GM03348 (cell line): ENCODE measurements around the gene CYP4F22.
"Not testable (repeated sequence)": the region's sequence is repeated elsewhere in the genome, so short reads cannot be mapped to it uniquely, and the experiment has no call there.

Experiments
- DNase-seq: peaks from one replicate; pipeline ENCODE4 v3.0.0; 2012; ENCODE audit warnings: low spot score

CYP4F22 gene

DNA sequence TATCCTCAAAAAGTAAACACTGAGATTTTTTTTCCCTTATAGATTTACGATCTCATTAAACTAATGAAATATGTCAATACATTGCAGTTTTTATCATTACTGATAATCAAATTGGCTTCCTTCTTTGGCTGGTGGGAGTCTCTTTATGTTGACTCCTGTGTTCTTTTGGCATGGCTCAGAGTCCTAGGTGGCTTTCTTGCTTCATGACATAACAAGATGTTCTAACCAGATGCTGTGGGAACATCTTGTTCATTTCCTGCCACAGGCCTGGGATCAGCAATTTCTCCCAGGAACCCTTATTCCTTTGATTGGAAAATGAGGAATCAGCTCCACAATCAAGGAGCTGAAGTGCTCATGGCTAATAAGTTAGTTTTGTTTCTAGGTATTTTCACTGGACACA, 13.2 kb upstream of the CYP4F22 start:
- DNase-seq: no peak

GRCh38 chr19:15498156-15498858, 10.0 kb upstream of the CYP4F22 start:
- DNase-seq: no peak

GRCh38 chr19:15498910-15499309, 9.4 kb upstream of the CYP4F22 start:
- DNase-seq: no peak

GRCh38 chr19:15501596-15501995, 6.7 kb upstream of the CYP4F22 start:
- no peak for DNase-seq

GRCh38 chr19:15502264-15502663, 6.1 kb upstream of the CYP4F22 start:
- DNase-seq: no peak

- DNase-seq: no peak
These were observed 2.2 kb upstream of the CYP4F22 start for GRCh38 chr19:15506074-15506571.

- DNase-seq: no peak
These were observed 974 bp upstream of the CYP4F22 start for GRCh38 chr19:15507068-15508034.

- DNase-seq: no peak
These were observed 3.5 kb downstream of the CYP4F22 start for GRCh38 chr19:15511671-15512424.

DNA sequence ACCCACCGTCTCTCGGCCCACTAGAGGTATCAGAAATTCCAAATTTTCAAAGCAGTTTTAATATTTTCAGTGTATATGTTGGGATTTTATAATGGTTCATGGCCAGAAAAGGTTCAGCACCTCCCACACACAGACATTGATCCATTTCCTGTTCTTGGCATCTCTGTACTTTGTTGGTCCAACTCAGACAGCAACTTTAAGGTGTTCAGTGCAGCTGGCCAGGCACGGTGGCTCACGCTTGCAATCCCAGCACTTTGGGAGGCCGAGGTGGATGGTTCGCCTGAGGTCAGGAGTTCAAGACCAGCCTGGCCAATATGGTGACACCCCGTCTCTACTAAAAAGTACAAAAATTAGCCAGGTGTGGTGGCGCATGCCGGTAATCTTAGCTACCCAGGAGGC, 6.9 kb downstream of the CYP4F22 start:
- not testable (repeated sequence) for DNase-seq

DNA sequence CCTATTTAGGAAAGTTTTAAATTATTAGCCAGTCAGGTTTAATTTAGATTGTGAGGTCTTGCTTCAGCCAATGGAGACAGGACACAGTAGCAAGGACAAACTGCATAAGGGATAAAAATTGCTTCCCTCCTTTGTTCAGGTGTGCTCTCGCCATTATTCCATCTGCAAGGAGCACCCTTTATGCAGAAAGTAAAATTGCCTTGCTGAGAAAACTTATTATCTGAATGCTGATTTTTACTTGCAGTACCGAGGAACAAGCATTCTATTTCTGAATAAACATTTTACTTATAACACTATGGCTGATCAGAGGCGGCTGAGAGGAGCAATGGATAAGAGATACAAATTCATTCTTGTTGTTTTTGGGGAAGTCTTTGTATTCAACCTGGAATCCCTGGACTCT, 8.0 kb downstream of the CYP4F22 start:
- DNase-seq: no peak

DNA sequence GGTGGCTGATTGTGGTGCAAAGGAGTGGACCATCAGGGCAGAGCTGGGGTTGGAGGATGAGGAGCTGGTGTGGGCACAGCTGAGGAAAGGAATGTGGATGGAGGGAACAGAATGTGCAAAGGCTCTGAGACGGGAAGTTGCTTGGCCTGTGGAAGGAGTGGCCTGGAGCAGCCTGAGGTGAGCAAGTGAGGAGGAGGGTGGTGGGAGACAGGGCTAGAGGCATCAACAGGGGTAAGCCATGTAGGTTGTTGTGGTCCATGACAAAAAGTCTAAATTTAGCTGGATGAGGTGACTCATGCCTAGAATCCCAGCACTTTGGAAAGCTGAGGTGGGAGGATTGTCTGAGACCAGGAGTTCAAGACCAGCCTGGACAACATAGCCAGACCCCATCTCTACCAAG, 9.5 kb downstream of the CYP4F22 start:
- DNase-seq: no peak

GRCh38 chr19:15519433-15519976, 11.2 kb downstream of the CYP4F22 start:
- no peak for DNase-seq

DNA sequence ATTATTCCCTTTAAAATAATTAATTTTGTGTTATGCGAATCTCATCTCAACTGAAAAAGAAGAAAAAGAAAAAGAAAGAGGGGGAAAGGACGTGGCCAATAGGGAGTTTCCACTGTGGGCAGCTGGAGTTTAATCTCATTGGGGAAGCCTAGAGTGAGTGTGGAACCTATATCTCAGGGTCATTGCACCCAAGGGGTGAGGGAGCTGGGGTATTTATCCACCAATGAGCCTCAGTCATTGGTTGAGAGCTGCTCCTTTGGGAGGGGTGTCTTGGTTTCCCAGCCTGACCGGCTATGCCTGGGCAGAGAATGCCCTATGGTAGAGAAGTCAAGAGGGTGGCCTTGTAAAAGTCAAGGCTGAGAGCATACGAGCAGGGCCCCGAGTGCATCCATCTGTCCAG, 16.5 kb downstream of the CYP4F22 start:
- DNase-seq: no peak

GRCh38 chr19:15525291-15525690, 17.0 kb downstream of the CYP4F22 start:
- no peak for DNase-seq

- DNase-seq: no peak
These were observed 18.1 kb downstream of the CYP4F22 start for GRCh38 chr19:15526408-15526807.

GRCh38 chr19:15527705-15528104, 19.4 kb downstream of the CYP4F22 start:
- DNase-seq: no peak

- DNase-seq: no peak
These were observed 21.5 kb downstream of the CYP4F22 start for GRCh38 chr19:15529774-15530372.

- no peak for DNase-seq
These were observed 24.6 kb downstream of the CYP4F22 start for GRCh38 chr19:15532779-15533521.

- not testable (repeated sequence) for DNase-seq
These were observed 25.2 kb downstream of the CYP4F22 start for GRCh38 chr19:15533522-15533830.

- no peak for DNase-seq
These were observed 26.9 kb downstream of the CYP4F22 start for GRCh38 chr19:15534957-15535864.
